Measurements from ENCODE around the gene AIFM3.

Gene AIFM3

GRCh38 chr22:20972933-20973577 lies 6.0 kb downstream of the AIFM3 start:
- Histone ChIP-seq H3K4me3 (ENCODE audit: low read depth in 1 of 2, low read length in 2 of 2) (no peak overlapping the region), H3K27ac (ENCODE audit: low read depth, low read length) (no peak overlapping the region), H3K27me3 (ENCODE audit: control insufficient read depth in 1 of 2, insufficient read depth in 2 of 2, low read length in 2 of 2) (no peaks in the 10 kb centered on the region), H3K4me1 (ENCODE audit: insufficient read depth, low read length) (no peaks in the 10 kb centered on the region), H3K9me3 (ENCODE audit: low read length) (no peaks in the 10 kb centered on the region), H3K36me3 (ENCODE audit: insufficient read depth, low read length) (no peaks in the 10 kb centered on the region), H3K9ac (ENCODE audit: low read length) (no peak overlapping the region)

GRCh38 chr22:20973634-20974286 lies 6.7 kb downstream of the AIFM3 start:
- no peaks in the 10 kb centered on the region for H3K36me3 ChIP-seq (ENCODE audit: insufficient read depth, low read length)
- H3K27ac ChIP-seq (ENCODE audit: low read depth, low read length) = no peak overlapping the region
- H3K9me3 ChIP-seq (ENCODE audit: low read length) = no peaks in the 10 kb centered on the region
- no peaks in the 10 kb centered on the region for H3K27me3 ChIP-seq (ENCODE audit: control insufficient read depth in 1 of 2, insufficient read depth in 2 of 2, low read length in 2 of 2)
- H3K4me3 ChIP-seq (ENCODE audit: low read depth in 1 of 2, low read length in 2 of 2) = no peak overlapping the region
- H3K9ac ChIP-seq (ENCODE audit: low read length) = no peak overlapping the region
- no peaks in the 10 kb centered on the region for H3K4me1 ChIP-seq (ENCODE audit: insufficient read depth, low read length)

- peaks cover under 1% of the 10 kb centered on the region for H3K4me1 ChIP-seq (ENCODE audit: insufficient read depth, low read length)
- no peaks in the 10 kb centered on the region for H3K9me3 ChIP-seq (ENCODE audit: low read length)
- no peaks in the 10 kb centered on the region for H3K36me3 ChIP-seq (ENCODE audit: insufficient read depth, low read length)
- H3K9ac ChIP-seq (ENCODE audit: low read length) = no peak overlapping the region
- H3K27ac ChIP-seq (ENCODE audit: low read depth, low read length) = no peak overlapping the region
- H3K27me3 ChIP-seq (ENCODE audit: control insufficient read depth in 1 of 2, insufficient read depth in 2 of 2, low read length in 2 of 2) = no peaks in the 10 kb centered on the region
- H3K4me3 ChIP-seq (ENCODE audit: low read depth in 1 of 2, low read length in 2 of 2) = no peak overlapping the region
Observed at GRCh38 chr22:20974336-20974955, 7.4 kb downstream of the AIFM3 start.

- Histone ChIP-seq H3K27ac (ENCODE audit: low read depth, low read length) (no peak overlapping the region), H3K27me3 (ENCODE audit: control insufficient read depth in 1 of 2, insufficient read depth in 2 of 2, low read length in 2 of 2) (no peaks in the 10 kb centered on the region), H3K4me3 (ENCODE audit: low read depth in 1 of 2, low read length in 2 of 2) (no peak overlapping the region), H3K36me3 (ENCODE audit: insufficient read depth, low read length) (no peaks in the 10 kb centered on the region), H3K9ac (ENCODE audit: low read length) (no peak overlapping the region), H3K4me1 (ENCODE audit: insufficient read depth, low read length) (peaks cover 12% of the 10 kb centered on the region), H3K9me3 (ENCODE audit: low read length) (no peaks in the 10 kb centered on the region)
Observed at GRCh38 chr22:20975541-20976290, 8.7 kb downstream of the AIFM3 start.

- Histone ChIP-seq H3K4me3 (ENCODE audit: low read depth in 1 of 2, low read length in 2 of 2) (no peak overlapping the region), H3K9me3 (ENCODE audit: low read length) (no peaks in the 10 kb centered on the region), H3K9ac (ENCODE audit: low read length) (no peak overlapping the region), H3K27ac (ENCODE audit: low read depth, low read length) (no peak overlapping the region), H3K36me3 (ENCODE audit: insufficient read depth, low read length) (no peaks in the 10 kb centered on the region), H3K4me1 (ENCODE audit: insufficient read depth, low read length) (peaks cover 19% of the 10 kb centered on the region), H3K27me3 (ENCODE audit: control insufficient read depth in 1 of 2, insufficient read depth in 2 of 2, low read length in 2 of 2) (no peaks in the 10 kb centered on the region)
Observed at GRCh38 chr22:20976291-20976877, 9.3 kb downstream of the AIFM3 start.

GRCh38 chr22:20977019-20977418 lies 10.0 kb downstream of the AIFM3 start:
- H3K4me1 ChIP-seq (ENCODE audit: insufficient read depth, low read length) = peaks cover 20% of the 10 kb centered on the region
- no peak overlapping the region for H3K9ac ChIP-seq (ENCODE audit: low read length)
- no peaks in the 10 kb centered on the region for H3K36me3 ChIP-seq (ENCODE audit: insufficient read depth, low read length)
- no peaks in the 10 kb centered on the region for H3K27me3 ChIP-seq (ENCODE audit: control insufficient read depth in 1 of 2, insufficient read depth in 2 of 2, low read length in 2 of 2)
- H3K9me3 ChIP-seq (ENCODE audit: low read length) = no peaks in the 10 kb centered on the region
- H3K27ac ChIP-seq (ENCODE audit: low read depth, low read length) = no peak overlapping the region
- H3K4me3 ChIP-seq (ENCODE audit: low read depth in 1 of 2, low read length in 2 of 2) = no peak overlapping the region

- no peak overlapping the region for H3K4me3 ChIP-seq (ENCODE audit: low read depth in 1 of 2, low read length in 2 of 2)
- no peaks in the 10 kb centered on the region for H3K36me3 ChIP-seq (ENCODE audit: insufficient read depth, low read length)
- H3K27ac ChIP-seq (ENCODE audit: low read depth, low read length) = no peak overlapping the region
- no peak overlapping the region for H3K9ac ChIP-seq (ENCODE audit: low read length)
- no peaks in the 10 kb centered on the region for H3K27me3 ChIP-seq (ENCODE audit: control insufficient read depth in 1 of 2, insufficient read depth in 2 of 2, low read length in 2 of 2)
- H3K4me1 ChIP-seq (ENCODE audit: insufficient read depth, low read length) = peaks cover 20% of the 10 kb centered on the region
- no peaks in the 10 kb centered on the region for H3K9me3 ChIP-seq (ENCODE audit: low read length)
Observed at GRCh38 chr22:20977516-20978170, 10.6 kb downstream of the AIFM3 start.

- H3K9me3 ChIP-seq (ENCODE audit: low read length) = no peaks in the 10 kb centered on the region
- H3K4me1 ChIP-seq (ENCODE audit: insufficient read depth, low read length) = peaks cover 28% of the 10 kb centered on the region
- no peaks in the 10 kb centered on the region for H3K27me3 ChIP-seq (ENCODE audit: control insufficient read depth in 1 of 2, insufficient read depth in 2 of 2, low read length in 2 of 2)
- no peaks in the 10 kb centered on the region for H3K36me3 ChIP-seq (ENCODE audit: insufficient read depth, low read length)
- H3K27ac ChIP-seq (ENCODE audit: low read depth, low read length) = no peak overlapping the region
- H3K9ac ChIP-seq (ENCODE audit: low read length) = no peak overlapping the region
- no peak overlapping the region for H3K4me3 ChIP-seq (ENCODE audit: low read depth in 1 of 2, low read length in 2 of 2)
Observed at GRCh38 chr22:20978419-20978818, 11.4 kb downstream of the AIFM3 start.

- Histone ChIP-seq H3K36me3 (ENCODE audit: insufficient read depth, low read length) (peaks cover 4% of the 10 kb centered on the region), H3K9me3 (ENCODE audit: low read length) (no peaks in the 10 kb centered on the region), H3K27ac (ENCODE audit: low read depth, low read length) (peak overlapping the region; percentile 43), H3K4me1 (ENCODE audit: insufficient read depth, low read length) (peaks cover 30% of the 10 kb centered on the region), H3K27me3 (ENCODE audit: control insufficient read depth in 1 of 2, insufficient read depth in 2 of 2, low read length in 2 of 2) (no peaks in the 10 kb centered on the region), H3K9ac (ENCODE audit: low read length) (peak overlapping the region; percentile 37), H3K4me3 (ENCODE audit: low read depth in 1 of 2, low read length in 2 of 2) (peak overlapping the region; percentile 41 to 49)
Observed at GRCh38 chr22:20979243-20979809, 12.3 kb downstream of the AIFM3 start.

- no peaks in the 10 kb centered on the region for H3K9me3 ChIP-seq (ENCODE audit: low read length)
- H3K4me3 ChIP-seq (ENCODE audit: low read depth in 1 of 2, low read length in 2 of 2) = peak overlapping the region in 1 of 2 donors; percentile 49
- H3K9ac ChIP-seq (ENCODE audit: low read length) = peak overlapping the region; percentile 37
- peak overlapping the region; percentile 43 for H3K27ac ChIP-seq (ENCODE audit: low read depth, low read length)
- peaks cover 8% of the 10 kb centered on the region for H3K36me3 ChIP-seq (ENCODE audit: insufficient read depth, low read length)
- H3K27me3 ChIP-seq (ENCODE audit: control insufficient read depth in 1 of 2, insufficient read depth in 2 of 2, low read length in 2 of 2) = no peaks in the 10 kb centered on the region
- peaks cover 30% of the 10 kb centered on the region for H3K4me1 ChIP-seq (ENCODE audit: insufficient read depth, low read length)
Observed at GRCh38 chr22:20979940-20980453, 12.9 kb downstream of the AIFM3 start.
